ENCODE results near the gene FRS2.

DNA sequence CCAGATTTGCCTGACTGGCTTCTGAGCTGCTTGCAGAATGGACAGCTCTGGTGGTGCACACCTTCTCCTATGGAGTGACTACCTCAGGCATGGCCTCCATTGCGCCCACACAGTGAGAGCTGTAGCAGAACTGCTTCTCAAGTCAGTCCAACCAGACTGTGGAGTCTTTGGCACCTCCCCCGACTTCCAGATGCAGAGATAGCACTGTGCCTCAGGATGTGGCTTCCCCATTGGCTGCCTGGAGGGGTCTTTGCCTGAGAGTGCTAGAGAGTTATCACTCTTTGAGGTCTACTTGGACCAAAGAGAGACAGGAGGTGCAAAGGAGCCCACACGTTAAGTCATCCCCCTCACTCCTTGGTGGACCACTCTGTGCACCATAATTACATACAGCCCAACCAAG lies 44.8 kb upstream of the FRS2 start:
- TF ChIP-seq, protein P1, sequence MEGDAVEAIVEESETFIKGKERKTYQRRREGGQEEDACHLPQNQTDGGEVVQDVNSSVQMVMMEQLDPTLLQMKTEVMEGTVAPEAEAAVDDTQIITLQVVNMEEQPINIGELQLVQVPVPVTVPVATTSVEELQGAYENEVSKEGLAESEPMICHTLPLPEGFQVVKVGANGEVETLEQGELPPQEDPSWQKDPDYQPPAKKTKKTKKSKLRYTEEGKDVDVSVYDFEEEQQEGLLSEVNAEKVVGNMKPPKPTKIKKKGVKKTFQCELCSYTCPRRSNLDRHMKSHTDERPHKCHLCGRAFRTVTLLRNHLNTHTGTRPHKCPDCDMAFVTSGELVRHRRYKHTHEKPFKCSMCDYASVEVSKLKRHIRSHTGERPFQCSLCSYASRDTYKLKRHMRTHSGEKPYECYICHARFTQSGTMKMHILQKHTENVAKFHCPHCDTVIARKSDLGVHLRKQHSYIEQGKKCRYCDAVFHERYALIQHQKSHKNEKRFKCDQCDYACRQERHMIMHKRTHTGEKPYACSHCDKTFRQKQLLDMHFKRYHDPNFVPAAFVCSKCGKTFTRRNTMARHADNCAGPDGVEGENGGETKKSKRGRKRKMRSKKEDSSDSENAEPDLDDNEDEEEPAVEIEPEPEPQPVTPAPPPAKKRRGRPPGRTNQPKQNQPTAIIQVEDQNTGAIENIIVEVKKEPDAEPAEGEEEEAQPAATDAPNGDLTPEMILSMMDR (IDR thresholded peaks at IDR 0.05), result no peak
- no peak for TF ChIP-seq POLR2AphosphoS5 (IDR thresholded peaks at IDR 0.05)
